ENCODE results near the gene RPS6KB1.
"Not testable (repeated sequence)": the region's sequence is repeated elsewhere in the genome, so short reads cannot be mapped to it uniquely, and the experiment has no call there.

Gene RPS6KB1

GRCh38 chr17:59946433-59946832 is 53.5 kb downstream of the RPS6KB1 start:
- not testable (repeated sequence) for DNase-seq

DNA sequence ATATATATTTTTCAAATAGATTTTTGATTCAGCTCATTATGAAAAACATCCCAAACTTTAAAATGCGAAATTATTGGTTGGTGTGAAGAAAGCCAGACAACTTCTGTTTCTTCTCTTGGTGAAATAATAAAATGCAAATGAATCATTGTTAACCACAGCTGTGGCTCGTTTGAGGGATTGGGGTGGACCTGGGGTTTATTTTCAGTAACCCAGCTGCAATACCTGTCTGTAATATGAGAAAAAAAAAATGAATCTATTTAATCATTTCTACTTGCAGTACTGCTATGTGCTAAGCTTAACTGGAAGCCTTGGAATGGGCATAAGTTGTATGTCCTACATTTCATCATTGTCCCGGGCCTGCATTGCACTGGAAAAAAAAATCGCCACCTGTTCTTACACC is 54.4 kb downstream of the RPS6KB1 start:
- not testable (repeated sequence) for DNase-seq

DNA sequence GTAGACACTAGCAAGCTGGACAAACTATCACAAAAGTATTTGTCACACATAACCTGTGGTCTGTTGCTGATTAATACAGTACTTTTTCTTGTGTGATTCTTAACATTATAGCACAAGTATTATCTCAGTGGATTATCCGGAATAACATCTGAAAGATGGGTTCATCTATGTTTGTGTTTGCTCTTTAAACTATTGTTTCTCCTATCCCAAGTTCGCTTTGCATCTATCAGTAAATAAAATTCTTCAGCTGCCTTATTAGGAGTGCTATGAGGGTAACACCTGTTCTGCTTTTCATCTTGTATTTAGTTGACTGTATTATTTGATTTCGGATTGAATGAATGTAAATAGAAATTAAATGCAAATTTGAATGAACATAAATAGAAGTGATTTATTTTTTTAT is 57.1 kb downstream of the RPS6KB1 start:
- no peak for DNase-seq

GRCh38 chr17:59954856-59955255 is 61.9 kb downstream of the RPS6KB1 start:
- DNase-seq, result no peak

DNA sequence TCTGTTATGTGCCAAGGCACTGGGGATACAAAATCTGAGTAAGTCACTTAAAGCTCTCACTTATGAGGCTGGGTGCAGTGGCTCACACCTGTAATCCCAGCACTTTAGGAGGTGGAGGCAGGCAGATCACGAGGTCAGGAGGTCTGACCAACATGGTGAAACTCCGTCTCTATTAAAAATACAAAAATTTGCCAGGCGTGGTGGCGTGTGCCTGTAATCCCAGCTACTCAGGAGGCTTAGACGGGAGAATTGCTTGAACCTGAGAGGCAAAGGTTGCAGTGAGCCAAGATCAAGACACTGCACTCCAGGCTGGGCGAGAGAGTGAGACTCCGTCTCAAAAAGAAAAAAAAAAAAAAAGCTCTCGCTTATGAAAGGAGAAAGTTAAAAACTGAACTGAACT is 66.7 kb downstream of the RPS6KB1 start:
- not testable (repeated sequence) for DNase-seq

DNA sequence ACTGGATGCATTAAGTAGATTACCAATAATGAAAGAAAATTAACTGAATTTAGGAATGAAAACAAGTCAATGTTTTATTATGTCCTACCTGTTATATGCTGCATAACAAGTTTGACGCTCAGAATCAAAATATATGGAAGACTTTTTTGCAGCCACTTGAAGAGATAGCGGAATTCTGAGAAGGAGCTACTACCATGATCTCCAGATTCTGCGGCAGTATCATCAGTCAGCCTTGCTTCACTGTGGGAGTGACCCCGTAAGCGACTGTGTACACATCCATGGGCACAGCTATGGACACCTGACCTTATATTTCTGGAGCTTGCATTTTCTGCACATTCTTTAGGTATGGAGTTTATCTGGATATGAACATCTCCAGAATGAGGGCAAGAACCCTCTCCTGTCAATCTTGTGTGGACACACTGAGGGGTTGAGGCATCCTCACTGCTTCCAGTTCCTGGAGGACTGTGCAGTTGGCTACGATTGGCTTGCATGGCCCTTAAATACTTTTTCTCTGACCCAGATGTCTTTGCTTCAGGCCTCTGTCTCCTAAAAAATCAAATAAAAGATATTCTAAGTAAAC is 69.9 kb downstream of the RPS6KB1 start:
- DNase-seq, result no peak

- peak; percentile 59 for DNase-seq
These were observed 71.0 kb downstream of the RPS6KB1 start for GRCh38 chr17:59963738-59964481.

DNA sequence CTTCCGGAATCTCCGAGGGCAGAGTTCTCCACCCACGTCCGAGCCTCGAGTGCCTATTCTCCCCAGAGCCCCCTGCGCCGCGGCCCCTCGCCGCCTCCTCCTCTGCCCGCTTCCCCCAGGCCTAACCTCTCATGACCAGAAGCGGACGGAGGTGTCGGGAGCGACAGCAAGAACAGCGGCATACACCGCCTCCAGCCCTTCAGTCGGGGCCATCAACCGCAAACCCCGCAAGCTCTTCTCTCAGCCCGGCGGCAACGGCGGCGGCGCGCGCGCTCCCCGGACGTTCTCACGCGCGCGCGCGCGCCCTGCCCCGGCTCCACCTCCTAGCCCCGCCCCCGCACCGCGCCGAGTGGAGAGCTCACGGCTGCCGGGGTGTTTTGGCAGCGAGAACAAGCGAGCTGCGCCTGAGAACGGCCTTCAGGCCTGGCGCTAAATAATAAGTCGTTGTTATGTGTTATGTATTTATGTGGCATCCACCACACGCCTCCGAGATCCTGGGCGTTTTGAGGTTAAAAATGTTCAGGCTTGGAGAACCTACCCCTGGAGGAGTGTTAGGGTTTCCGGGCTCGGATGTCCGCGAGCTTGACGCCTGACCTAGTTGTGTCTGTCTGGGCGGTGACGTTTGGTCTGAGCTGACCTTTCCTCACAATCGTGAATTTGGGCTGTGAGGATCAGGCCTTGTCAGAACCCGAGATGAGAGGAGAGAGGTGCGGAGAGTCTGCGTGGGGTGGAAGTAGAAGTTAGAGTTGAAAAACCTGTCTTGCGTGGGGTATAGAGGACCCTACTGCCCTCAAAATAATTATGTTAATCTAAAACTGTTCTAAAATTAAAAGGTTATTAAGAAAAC is 71.8 kb downstream of the RPS6KB1 start, which contains the start of gene RNFT1:
TSS of gene RNFT1 (minus strand) at position 259 of the 847 bp plus-strand sequence. CDS start at position 182, 77 bp downstream.
- peak; percentile 90 for DNase-seq

DNA sequence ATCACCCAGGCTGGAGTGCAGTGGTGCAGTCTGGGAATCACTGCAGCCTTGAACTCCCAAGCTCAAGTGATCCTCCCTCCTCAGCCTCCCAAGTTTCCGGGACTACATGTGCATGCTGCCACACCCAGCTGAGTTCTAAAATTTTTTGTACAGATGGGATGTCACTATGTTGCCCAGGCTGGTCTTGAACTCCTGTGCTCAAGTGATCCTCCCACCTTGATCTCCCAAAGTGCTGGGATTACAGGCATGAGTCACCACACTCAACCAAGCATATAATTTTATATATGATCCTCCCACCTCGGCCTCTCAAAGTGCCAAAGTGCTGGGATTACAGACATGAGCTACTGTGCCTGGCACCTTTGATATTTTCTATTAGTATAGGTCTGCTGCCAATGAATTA is 78.8 kb downstream of the RPS6KB1 start:
- not testable (repeated sequence) for DNase-seq

DNA sequence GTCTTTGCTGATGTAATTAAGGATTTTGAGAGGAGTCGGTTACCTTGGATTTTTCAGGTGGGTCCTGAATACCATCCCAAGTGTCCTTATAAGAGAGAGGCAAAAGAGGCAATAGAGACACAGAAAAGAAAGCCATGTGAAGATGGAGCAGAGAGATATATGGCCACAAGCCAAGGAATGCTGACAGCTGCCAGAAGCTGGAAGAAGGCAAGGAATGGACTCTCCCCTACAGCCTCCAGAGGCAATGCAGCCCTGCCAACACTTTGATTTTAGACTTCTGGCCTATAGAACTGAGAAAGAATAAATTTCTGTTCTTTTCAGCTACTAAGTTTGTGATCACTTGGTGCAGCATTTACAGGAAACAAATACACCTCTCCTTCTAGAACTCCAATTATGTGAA is 79.9 kb downstream of the RPS6KB1 start:
- no peak for DNase-seq

- not testable (repeated sequence) for DNase-seq
These were observed 80.6 kb downstream of the RPS6KB1 start for GRCh38 chr17:59973483-59973882.

GRCh38 chr17:59975166-59975565 is 82.2 kb downstream of the RPS6KB1 start:
- not testable (repeated sequence) for DNase-seq

DNA sequence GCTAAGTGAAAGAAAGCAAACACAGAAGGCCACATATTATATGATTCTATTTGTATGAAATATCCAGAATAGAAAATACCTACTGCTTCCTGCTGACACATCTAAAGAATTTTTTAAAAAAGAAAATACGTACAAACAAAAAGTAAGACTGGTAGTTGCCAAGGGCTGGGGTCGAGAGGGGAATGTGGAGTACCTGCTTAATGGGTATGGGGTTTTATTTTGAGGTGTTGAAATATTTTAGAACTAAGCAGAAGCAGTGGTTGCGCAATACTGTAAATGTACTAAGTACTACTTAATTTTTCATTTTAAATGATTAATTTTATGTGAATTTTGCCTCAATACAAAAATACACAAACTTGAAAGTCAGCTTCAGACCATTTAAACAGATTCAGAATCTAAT is 103.7 kb downstream of the RPS6KB1 start:
- DNase-seq, result not testable (repeated sequence)
